ENCODE measurements around the gene ARHGAP22.

Gene ARHGAP22

DNA sequence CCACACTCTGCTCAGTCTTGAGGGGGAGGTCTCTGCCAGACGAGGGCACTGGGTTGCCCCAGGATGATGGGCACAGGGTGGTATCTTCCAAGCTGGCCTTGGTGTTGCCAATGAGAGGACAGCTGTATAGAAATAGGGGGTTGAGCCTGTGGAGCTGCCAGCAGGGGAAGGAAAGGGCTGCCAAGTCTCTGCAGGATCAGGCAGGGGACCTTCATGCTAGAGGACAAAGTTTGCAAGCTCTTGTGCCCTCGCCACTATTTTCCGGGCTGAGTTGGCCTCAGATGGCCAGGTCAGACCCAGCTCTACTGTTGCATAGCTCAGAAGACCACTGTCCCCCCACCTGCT, 68.7 kb downstream of the ARHGAP22 start:
- TF ChIP-seq, protein P1, sequence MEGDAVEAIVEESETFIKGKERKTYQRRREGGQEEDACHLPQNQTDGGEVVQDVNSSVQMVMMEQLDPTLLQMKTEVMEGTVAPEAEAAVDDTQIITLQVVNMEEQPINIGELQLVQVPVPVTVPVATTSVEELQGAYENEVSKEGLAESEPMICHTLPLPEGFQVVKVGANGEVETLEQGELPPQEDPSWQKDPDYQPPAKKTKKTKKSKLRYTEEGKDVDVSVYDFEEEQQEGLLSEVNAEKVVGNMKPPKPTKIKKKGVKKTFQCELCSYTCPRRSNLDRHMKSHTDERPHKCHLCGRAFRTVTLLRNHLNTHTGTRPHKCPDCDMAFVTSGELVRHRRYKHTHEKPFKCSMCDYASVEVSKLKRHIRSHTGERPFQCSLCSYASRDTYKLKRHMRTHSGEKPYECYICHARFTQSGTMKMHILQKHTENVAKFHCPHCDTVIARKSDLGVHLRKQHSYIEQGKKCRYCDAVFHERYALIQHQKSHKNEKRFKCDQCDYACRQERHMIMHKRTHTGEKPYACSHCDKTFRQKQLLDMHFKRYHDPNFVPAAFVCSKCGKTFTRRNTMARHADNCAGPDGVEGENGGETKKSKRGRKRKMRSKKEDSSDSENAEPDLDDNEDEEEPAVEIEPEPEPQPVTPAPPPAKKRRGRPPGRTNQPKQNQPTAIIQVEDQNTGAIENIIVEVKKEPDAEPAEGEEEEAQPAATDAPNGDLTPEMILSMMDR (IDR thresholded peaks at IDR 0.05; ENCODE audit: low read depth, low read length): no peak
- H3K4me3 ChIP-seq (ENCODE audit: low read depth, low read length): no peak overlapping the region

DNA sequence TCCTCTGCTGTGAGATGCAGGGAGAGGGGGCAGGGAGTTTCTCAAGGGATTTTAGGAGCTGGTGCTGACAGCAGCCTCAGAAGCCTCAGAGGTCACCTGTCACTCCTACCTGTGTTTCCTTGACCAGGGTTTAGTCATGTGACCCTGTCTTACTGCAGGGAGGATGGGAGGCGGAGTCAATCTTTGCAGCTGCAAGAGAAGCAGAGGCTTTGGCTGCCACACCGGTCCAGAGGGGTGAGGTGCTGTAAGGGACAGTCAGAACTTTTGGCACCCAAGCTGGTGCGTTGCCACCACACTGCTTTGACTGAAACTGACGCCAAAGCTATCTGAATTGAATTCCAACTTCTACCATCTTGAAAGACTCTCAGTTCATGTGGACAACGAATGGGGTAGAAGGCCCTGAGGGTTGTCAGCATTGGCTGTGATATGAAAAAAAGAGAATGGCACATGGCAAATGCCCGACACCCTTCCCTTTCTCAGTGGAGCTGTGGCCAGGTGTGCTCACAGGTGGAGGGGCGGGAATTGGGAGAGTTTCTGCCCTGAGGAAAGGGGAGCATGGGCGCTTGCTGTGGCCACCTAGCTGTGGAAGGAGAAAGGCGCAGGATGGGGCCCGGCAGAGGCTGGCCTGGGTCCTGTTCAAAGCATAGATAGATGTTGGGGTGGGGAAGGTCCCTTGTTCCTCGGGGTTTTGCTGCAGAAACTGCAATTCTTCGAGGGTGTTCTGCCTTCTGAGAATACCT, 69.3 kb downstream of the ARHGAP22 start:
- TF ChIP-seq, protein P1 (IDR thresholded peaks at IDR 0.05; ENCODE audit: low read depth, low read length): no peak
- H3K4me3 ChIP-seq (ENCODE audit: low read depth, low read length): no peak overlapping the region

DNA sequence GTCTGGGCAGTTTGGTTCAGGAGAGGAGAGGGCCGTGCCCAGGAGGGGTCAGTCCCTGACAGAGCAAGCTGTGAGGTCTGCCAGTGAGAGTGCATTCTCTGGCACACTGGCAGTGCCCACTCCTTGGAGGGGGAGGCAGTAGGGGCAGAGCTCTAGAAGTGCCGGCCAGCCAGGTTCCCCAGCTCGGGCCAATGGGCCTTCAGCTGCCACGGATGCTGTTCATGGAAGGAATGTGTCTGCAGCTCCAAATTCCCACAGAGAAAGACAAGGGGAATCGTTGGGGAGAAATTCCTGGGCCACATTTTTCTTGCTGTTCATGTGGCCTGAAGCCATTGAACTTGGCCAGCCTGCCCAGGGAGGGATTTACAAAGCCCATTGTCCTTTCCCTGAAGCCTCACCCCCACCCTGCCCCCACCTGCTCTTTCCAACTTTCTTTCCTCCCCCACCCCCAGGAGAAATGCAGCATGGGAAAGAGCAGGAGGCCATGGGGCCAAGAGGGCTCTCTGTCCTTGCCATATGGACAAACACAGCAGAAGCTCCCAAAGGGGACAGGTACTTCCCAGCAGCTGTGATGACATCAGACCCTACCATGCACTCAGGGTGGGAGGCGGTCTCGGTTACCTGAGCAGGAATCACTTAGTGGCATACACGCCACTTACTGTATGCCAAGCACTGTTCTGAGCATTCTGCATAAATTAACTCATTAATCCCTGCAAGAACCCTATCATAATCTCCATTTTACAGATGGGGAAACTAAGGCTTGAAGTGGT, 70.7 kb downstream of the ARHGAP22 start:
- no peak overlapping the region for H3K4me3 ChIP-seq (ENCODE audit: low read depth, low read length)
- TF ChIP-seq, protein P1 (IDR thresholded peaks at IDR 0.05; ENCODE audit: low read depth, low read length): no peak

DNA sequence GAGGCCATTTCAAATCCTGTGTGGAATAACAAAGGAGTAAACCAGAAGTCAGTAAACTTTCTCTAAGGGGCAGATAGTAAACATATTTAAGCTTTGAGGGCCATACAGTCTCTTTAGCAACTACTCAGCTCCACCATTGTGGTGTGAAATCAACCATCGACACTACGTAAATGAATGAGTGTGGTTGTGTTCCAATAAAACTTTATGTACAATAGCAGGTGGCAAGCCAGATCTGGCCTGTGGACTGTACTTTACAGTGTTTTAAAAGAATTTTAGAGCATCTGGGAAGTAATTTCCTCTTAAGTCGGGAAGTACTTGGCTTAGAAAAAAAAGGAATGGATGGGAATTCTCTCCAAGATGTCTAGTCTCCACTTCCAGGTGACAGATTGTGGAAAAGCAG, 71.3 kb downstream of the ARHGAP22 start:
- no peak overlapping the region for H3K4me3 ChIP-seq (ENCODE audit: low read depth, low read length)
- TF ChIP-seq, protein P1 (IDR thresholded peaks at IDR 0.05; ENCODE audit: low read depth, low read length): no peak

DNA sequence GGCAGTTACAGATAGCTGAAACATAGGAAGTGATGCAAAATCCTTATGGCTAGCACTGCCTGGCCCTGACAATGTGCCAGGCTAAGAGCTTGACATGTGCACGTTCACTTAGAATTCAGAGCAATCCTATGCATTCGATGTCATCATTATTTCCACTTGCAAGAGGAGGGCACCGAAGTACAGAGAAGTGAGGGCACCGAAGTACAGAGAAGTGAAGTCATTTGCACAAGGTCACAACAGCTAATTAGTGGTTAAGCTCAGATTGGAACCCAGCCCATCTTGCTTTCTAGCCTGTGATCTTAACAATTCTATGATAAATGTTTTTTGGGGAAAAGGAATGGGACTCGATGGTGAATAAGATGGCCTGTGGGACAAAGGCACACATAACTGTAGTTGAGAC, 73.4 kb downstream of the ARHGAP22 start:
- no peak overlapping the region for H3K4me3 ChIP-seq (ENCODE audit: low read depth, low read length)
- TF ChIP-seq, protein P1 (IDR thresholded peaks at IDR 0.05; ENCODE audit: low read depth, low read length): no peak

DNA sequence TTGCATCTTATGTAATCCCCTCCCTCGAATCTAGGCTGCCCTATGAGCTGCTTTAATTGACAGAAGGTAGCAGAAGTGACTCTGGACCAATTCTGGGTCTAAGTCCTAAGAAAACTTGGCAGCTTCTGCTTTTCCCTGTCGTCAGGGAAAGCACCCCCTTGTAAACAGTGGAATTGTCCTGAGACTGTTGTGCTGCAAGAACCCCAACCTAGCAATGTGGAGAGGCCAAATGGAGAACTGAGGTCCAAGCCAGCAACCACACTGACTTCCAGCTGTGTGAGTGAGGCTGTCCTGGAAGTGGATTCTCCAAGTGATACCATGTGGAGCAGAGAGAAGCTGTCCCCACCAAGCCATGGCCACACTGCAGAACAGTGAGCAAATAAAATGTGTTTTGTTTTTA, 75.5 kb downstream of the ARHGAP22 start:
- H3K4me3 ChIP-seq (ENCODE audit: low read depth, low read length): no peak overlapping the region
- TF ChIP-seq, protein P1 (IDR thresholded peaks at IDR 0.05; ENCODE audit: low read depth, low read length): no peak

DNA sequence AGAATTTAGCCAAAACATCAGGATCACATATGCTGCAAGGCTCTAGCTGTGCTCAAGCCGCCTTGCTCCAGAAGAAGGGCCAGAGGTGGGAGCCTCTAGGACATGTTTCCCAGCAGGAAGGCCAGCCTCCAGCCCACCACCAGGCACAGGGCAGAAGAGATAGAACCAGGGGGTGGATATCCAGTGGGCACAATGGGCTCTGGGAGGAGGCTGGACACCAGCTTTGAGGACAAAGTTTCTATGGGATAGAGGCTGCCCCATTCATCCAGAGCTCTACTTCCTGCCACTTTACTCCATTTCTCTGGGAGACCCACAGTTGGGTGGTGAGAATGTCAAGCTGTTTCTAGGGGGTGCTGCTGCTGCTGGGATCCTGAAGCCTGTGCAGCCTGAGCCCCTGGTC, 77.1 kb downstream of the ARHGAP22 start:
- no peak overlapping the region for H3K4me3 ChIP-seq (ENCODE audit: low read depth, low read length)
- TF ChIP-seq, protein P1 (IDR thresholded peaks at IDR 0.05; ENCODE audit: low read depth, low read length): no peak
